Measurements from ENCODE around the gene BTRC. TPM values are rescaled to one million over a fixed set of nuclear protein-coding genes. Genes with fewer than 3 reads are reported as not detected.
A peak's percentile ranks its signal among the peaks of the same experiment; 100 is the strongest.

The BTRC gene
- total RNA-seq (2021; ENCODE audit: unreplicated experiment) (29.1 TPM), Bru-seq, nascent RNA (percentile 77 among the genes with signal in this experiment), BruChase-seq, experiment 1, labeled RNA remaining after a 6-hour chase (percentile 73 among the genes with signal in this experiment), BruChase-seq, experiment 2, labeled RNA remaining after a 2-hour chase (percentile 77 among the genes with signal in this experiment)
- polyA plus RNA-seq (2012) = 10.3 and 12.6 TPM in 2 replicates
- long read RNA-seq, full-length matches to known transcripts = 16 of 38 reads
- long read RNA-seq, partial matches to known transcripts = 15 of 38 reads
- long read RNA-seq, other reads (novel, unspliced or antisense) = 7 of 38 reads

DNA sequence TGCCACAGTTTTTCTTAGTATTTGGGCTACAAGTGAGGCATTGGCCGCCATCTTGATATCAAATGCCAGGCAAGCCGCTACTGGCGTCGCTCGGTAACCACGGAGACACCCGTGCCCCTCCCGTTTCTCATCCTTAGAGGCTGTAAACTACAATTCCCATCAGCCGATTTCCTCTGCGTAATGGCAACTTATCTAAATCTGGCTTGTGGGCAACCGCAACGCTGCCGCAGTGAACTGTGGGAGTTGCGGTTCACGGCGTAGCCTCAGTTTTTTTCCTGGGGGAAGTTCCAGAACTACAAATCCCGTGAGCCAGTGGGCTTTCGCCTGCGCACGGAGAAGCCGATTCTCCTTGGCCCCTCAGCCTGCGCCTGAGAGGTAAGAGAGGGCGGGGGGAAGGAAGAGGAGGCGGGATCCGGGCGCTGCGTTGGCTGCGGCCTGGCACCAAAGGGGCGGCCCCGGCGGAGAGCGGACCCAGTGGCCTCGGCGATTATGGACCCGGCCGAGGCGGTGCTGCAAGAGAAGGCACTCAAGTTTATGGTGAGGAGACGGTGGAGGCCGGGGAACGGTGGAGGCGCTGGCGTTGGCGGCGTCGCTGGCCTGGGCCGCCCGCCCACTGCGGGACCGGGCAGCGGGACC, at the start of gene BTRC:
BTRC (plus strand) TSS at position 474 of the 636 bp plus-strand sequence; CDS start at position 490, 16 bp downstream.
- Histone ChIP-seq H3K79me2 (ENCODE audit: insufficient read depth, low read length) (peaks cover 25% of the 10 kb centered on the region), H3K27ac (ENCODE audit: low read depth, low read length) (peak within 1 kb of the TSS; percentile 63), H2AFZ (ENCODE audit: low read depth, low read length, poor library complexity, severe bottlenecking) (peak within 1 kb of the TSS; percentile 89), H3K4me3 (replicated peaks in 1 of 2; ENCODE audit: low read depth in 1 of 2, low read length in 2 of 2) (peak within 1 kb of the TSS; percentile 86 to 93), H3K4me1 (ENCODE audit: control insufficient read depth in 1 of 2, insufficient read depth in 2 of 2, low read length in 2 of 2) (peaks cover 10 to 29% of the 10 kb centered on the region in 2 experiments; a peak in 3 of 4 replicates), H3K9me3 (ENCODE audit: control insufficient read depth in 1 of 2, insufficient read depth in 1 of 2, low read depth in 1 of 2, low read length in 2 of 2) (no peaks in the 10 kb centered on the region), H3K4me2 (ENCODE audit: low read length) (peak within 1 kb of the TSS; percentile 92), H3K36me3 (ENCODE audit: control insufficient read depth in 1 of 2, insufficient read depth in 2 of 2, low read length in 2 of 2) (no peaks in the 10 kb centered on the region), H3K9me2 (ENCODE audit: insufficient read depth) (no peaks in the 10 kb centered on the region), H3K9ac (ENCODE audit: low read length) (peak within 1 kb of the TSS; percentile 86), H3K27me3 (ENCODE audit: insufficient read depth, low read length) (0 out of 2 replicates have a peak, but pooled peaks cover under 1% of the 10 kb centered on the region), H4K20me1 (ENCODE audit: insufficient read depth) (no peaks in the 10 kb centered on the region)
- ChIA-PET RAD21 (ENCODE audit: low non-redundant PET in 1 of 2, low total read pairs in 2 of 2, uncharacterized antibody in 2 of 2, unreplicated experiment in 2 of 2) (interaction anchor here in 1 of 2 experiments (1.5 kb wide), 1 partner anchor 217 kb away, joined by 4 read pairs; no protein-coding TSS in a partner anchor), CTCF (no interaction called here), POLR2A (interaction anchor here (0.8 kb wide), 1 partner anchor 14 kb away, joined by 3 read pairs; no protein-coding TSS in a partner anchor)
- no TSS peak for BruUV-seq (replicated peaks)
- ATAC-seq = peak; percentile 97
- peak; percentile 97 for TF ChIP-seq POLR2AphosphoS5 (IDR thresholded peaks at IDR 0.05; ENCODE audit: low read depth, low read length)
- no peak for TF ChIP-seq JUND (IDR thresholded peaks at IDR 0.05)
- peak; percentile 96 for TF ChIP-seq SRF (IDR thresholded peaks at IDR 0.05; ENCODE audit: low read depth)
- TF ChIP-seq SP1 (IDR thresholded peaks at IDR 0.05; ENCODE audit: low read depth) = peak; percentile 90
- no peak for TF ChIP-seq EZH2phosphoT487 (IDR thresholded peaks at IDR 0.05; ENCODE audit: borderline replicate concordance)
- no peak for TF ChIP-seq FOSL1 (IDR thresholded peaks at IDR 0.05; ENCODE audit: low read depth)
- TF ChIP-seq CBX3 (IDR thresholded peaks at IDR 0.05; ENCODE audit: low read depth) = peak; percentile 90
- TF ChIP-seq, protein P1, sequence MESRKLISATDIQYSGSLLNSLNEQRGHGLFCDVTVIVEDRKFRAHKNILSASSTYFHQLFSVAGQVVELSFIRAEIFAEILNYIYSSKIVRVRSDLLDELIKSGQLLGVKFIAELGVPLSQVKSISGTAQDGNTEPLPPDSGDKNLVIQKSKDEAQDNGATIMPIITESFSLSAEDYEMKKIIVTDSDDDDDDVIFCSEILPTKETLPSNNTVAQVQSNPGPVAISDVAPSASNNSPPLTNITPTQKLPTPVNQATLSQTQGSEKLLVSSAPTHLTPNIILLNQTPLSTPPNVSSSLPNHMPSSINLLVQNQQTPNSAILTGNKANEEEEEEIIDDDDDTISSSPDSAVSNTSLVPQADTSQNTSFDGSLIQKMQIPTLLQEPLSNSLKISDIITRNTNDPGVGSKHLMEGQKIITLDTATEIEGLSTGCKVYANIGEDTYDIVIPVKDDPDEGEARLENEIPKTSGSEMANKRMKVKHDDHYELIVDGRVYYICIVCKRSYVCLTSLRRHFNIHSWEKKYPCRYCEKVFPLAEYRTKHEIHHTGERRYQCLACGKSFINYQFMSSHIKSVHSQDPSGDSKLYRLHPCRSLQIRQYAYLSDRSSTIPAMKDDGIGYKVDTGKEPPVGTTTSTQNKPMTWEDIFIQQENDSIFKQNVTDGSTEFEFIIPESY (IDR thresholded peaks at IDR 0.05; ENCODE audit: extremely low read depth, insufficient replicate concordance, low read length) = no peak
- peak; percentile 94 for TF ChIP-seq ZFX (IDR thresholded peaks at IDR 0.05)
- peak; percentile 33; the same call in 1 of the 2 replicates for TF ChIP-seq SIN3A (IDR thresholded peaks at IDR 0.05; ENCODE audit: low read depth)
- TF ChIP-seq POLR2A (IDR thresholded peaks at IDR 0.05; ENCODE audit: borderline replicate concordance, extremely low read depth, insufficient read depth, insufficient read length) = peak; percentile 57
- TF ChIP-seq CEBPB (IDR thresholded peaks at IDR 0.05; ENCODE audit: low read depth) = no peak
- TF ChIP-seq YY1 (IDR thresholded peaks at IDR 0.05; ENCODE audit: extremely low read depth, insufficient replicate concordance, low read depth, low read length) = peak; percentile 96
- peak; percentile 74 for TF ChIP-seq EGR1 (IDR thresholded peaks at IDR 0.05; ENCODE audit: low read depth)
- peak; percentile 50 for TF ChIP-seq TCF7L2 (IDR thresholded peaks at IDR 0.05; ENCODE audit: borderline replicate concordance, extremely low read depth, insufficient read depth, insufficient read length)
- TF ChIP-seq ELF1 (IDR thresholded peaks at IDR 0.05; ENCODE audit: borderline replicate concordance, low read depth) = peak; percentile 39; the same call in 1 of the 2 replicates
- intact Hi-C loops (cut with micrococcal nuclease) = no loop called here
- peak; percentile 100 for DNase-seq (ENCODE audit: low read depth, low spot score)

Measured in HCT116 (cell line).